TTC549 (cell line): ENCODE data around the gene FTCD.

Experiments used
- FAIRE-seq: peaks from 2 replicates; lab custom pipeline; 2012; peaks lifted over from hg19 to GRCh38; lab: Jason Lieb, UNC

FTCD gene

GRCh38 chr21:46091631-46092025 lies 63.8 kb downstream of the FTCD start:
- FAIRE-seq, result no peak

DNA sequence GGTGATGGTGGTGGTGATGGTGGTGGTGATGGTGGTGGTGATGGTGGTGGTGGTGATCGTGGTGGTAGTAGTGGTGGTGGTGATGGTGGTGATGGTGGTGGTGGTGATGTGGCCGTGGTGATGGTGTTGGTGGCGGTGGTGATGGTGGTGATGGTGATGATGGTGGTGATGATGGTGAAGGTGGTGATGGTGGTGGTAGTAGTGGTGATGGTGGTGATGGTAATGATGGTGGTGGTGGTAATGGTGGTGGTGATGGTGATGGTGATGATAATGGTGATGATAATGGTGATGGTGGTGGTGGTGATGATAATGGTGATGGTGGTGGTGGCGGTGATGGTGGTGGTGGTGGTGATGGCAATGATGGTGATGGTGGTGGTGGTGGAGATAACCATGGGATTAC lies 64.3 kb downstream of the FTCD start:
- FAIRE-seq, result no peak

- no peak for FAIRE-seq
These were observed 66.1 kb downstream of the FTCD start for GRCh38 chr21:46089285-46089684.

GRCh38 chr21:46088189-46088588 lies 67.2 kb downstream of the FTCD start:
- FAIRE-seq, result no peak

- FAIRE-seq, result no peak
These were observed 67.7 kb downstream of the FTCD start for GRCh38 chr21:46087641-46088040.
